IMR-90 (cell line): ENCODE results near the gene SPZ1. TPM values are rescaled to one million over a fixed set of nuclear protein-coding genes. Genes with fewer than 3 reads are reported as not detected.

Experiments used
- ATAC-seq: fragments of 200-7000 bp; cut with Tn5 transposase; 2 replicates; pipeline ENCODE4 v1.9.1; 2020; ENCODE audit warnings: low read depth, mild to moderate bottlenecking, moderate library complexity
- BruUV-seq: library from RNA; stranded (reverse); fragments of 400-500 nt; replicated peaks from 2 replicates; lab custom pipeline; 2021; lab: Mats Ljungman, UMichigan
- CTCF ChIA-PET: fragments of 300-600 bp; formaldehyde crosslinking; extraction: SDS; loops from one replicate; lab custom pipeline; 2021; ENCODE audit warnings: antibody characterized with exemption; lab: Yijun Ruan, JAX
- POLR2A ChIA-PET: fragments of 300-600 bp; sonication (Branson Sonifier 250); formaldehyde crosslinking; loops from one replicate; lab custom pipeline; 2022; ENCODE audit warnings: antibody characterized with exemption; ENCODE audit not compliant: unreplicated experiment; lab: Charles Lee
- DNase-seq: peaks from one replicate; pipeline ENCODE4 v3.0.0; 2013
- H2AFZ ChIP-seq: replicated peaks from 2 replicates; pipeline ENCODE3; 2013; ENCODE audit warnings: low read length, mild to moderate bottlenecking; ENCODE audit not compliant: poor library complexity
- H2AK5ac ChIP-seq: 2 replicates; pipeline ENCODE4 v1.6.1; 2013; ENCODE audit warnings: low read depth, low read length, inconsistent platforms
- H2AK9ac ChIP-seq: replicated peaks from 2 replicates; pipeline ENCODE3; 2013; ENCODE audit warnings: mild to moderate bottlenecking, low read depth, low read length, moderate library complexity; ENCODE audit not compliant: poor library complexity
- H2BK120ac ChIP-seq: 2 replicates; pipeline ENCODE4 v1.6.1; 2013; ENCODE audit warnings: low read depth, low read length, inconsistent platforms
- H2BK15ac ChIP-seq: 3 replicates; pipeline ENCODE4 v1.6.1; 2013; ENCODE audit warnings: low read depth, low read length, inconsistent platforms
- H2BK20ac ChIP-seq: 2 replicates; pipeline ENCODE4 v1.6.1; 2013; ENCODE audit warnings: low read depth, mild to moderate bottlenecking, inconsistent platforms, low read length, moderate library complexity
- H2BK5ac ChIP-seq: 2 replicates; pipeline ENCODE4 v1.6.1; 2013; ENCODE audit warnings: mild to moderate bottlenecking, low read depth, low read length, inconsistent platforms; ENCODE audit not compliant: poor library complexity, severe bottlenecking
- H3K14ac ChIP-seq: replicated peaks from 2 replicates; pipeline ENCODE4 v1.6.1; 2013; ENCODE audit warnings: low read depth, low read length, inconsistent platforms
- H3K18ac ChIP-seq: 2 replicates; pipeline ENCODE4 v1.6.1; 2013; ENCODE audit warnings: low read depth, low read length, control low read depth
- H3K23ac ChIP-seq: 2 replicates; pipeline ENCODE4 v1.6.1; 2013; ENCODE audit warnings: low read depth, low read length, inconsistent platforms
- H3K27ac ChIP-seq: 2 replicates; pipeline ENCODE4 v1.5.1; 2013; ENCODE audit warnings: mild to moderate bottlenecking, control low read depth, low read length; ENCODE audit not compliant: insufficient read depth
- H3K27me3 ChIP-seq: 2 replicates; pipeline ENCODE4 v1.6.1; 2013; ENCODE audit warnings: low read length; ENCODE audit not compliant: control insufficient read depth, insufficient read depth
- H3K36me3 ChIP-seq: 2 replicates; pipeline ENCODE4 v1.6.1; 2013; ENCODE audit warnings: low read length, mixed read lengths; ENCODE audit not compliant: control insufficient read depth, insufficient read depth
- H3K4ac ChIP-seq: 2 replicates; pipeline ENCODE4 v1.6.1; 2013; ENCODE audit warnings: low read depth, low read length, inconsistent platforms
- H3K4me1 ChIP-seq: 2 replicates; pipeline ENCODE4 v1.6.1; 2013; ENCODE audit warnings: low read length, mixed read lengths; ENCODE audit not compliant: control insufficient read depth, insufficient read depth
- H3K4me2 ChIP-seq: 2 replicates; pipeline ENCODE4 v1.6.1; 2013; ENCODE audit warnings: low read depth, mild to moderate bottlenecking, control low read depth, low read length, moderate library complexity
- H3K4me3 ChIP-seq: 2 replicates; pipeline ENCODE4 v1.5.1; 2013; ENCODE audit warnings: low read depth, mild to moderate bottlenecking, control low read depth, low read length, moderate library complexity; ENCODE audit not compliant: insufficient read depth
- H3K56ac ChIP-seq: 2 replicates; pipeline ENCODE4 v1.6.1; 2013; ENCODE audit warnings: low read length, inconsistent platforms; ENCODE audit not compliant: insufficient read depth; ENCODE audit errors: extremely low read depth
- H3K79me1 ChIP-seq, 2 experiments: 2 replicates each; pipeline ENCODE4 v1.6.1; 2013; ENCODE audit warnings: low read length in 2 of 2, inconsistent platforms in 1 of 2, low read depth in 1 of 2
- H3K9ac ChIP-seq: 2 replicates; pipeline ENCODE4 v1.6.1; 2013; ENCODE audit warnings: low read depth, low read length, control low read depth
- H3K9me1 ChIP-seq: 2 replicates; pipeline ENCODE4 v1.6.1; 2013; ENCODE audit warnings: low read length, inconsistent platforms; ENCODE audit not compliant: insufficient read depth
- H3K9me3 ChIP-seq: 2 replicates; pipeline ENCODE4 v1.6.1; 2013; ENCODE audit warnings: low read length; ENCODE audit not compliant: control insufficient read depth, insufficient read depth
- H4K20me1 ChIP-seq: 2 replicates; pipeline ENCODE4 v1.6.1; 2013; ENCODE audit warnings: low read length, inconsistent platforms; ENCODE audit not compliant: insufficient read depth
- H4K5ac ChIP-seq: 2 replicates; pipeline ENCODE4 v1.6.1; 2013; ENCODE audit warnings: mild to moderate bottlenecking, low read depth, low read length, control low read depth
- H4K8ac ChIP-seq, 2 experiments: 2 replicates each; pipeline ENCODE4 v1.6.1; 2013; ENCODE audit warnings: low read depth in 2 of 2, low read length in 2 of 2, control low read depth in 1 of 2, inconsistent platforms in 1 of 2
- H4K91ac ChIP-seq: 2 replicates; pipeline ENCODE4 v1.6.1; 2013; ENCODE audit warnings: low read depth, low read length, inconsistent platforms; ENCODE audit not compliant: insufficient read depth
- BHLHE40 ChIP-seq: fragments of 150-350 bp; IDR thresholded peaks from 2 replicates; pipeline ENCODE4 v1.6.1; 2016; ENCODE audit warnings: mild to moderate bottlenecking, low read depth, low read length
- CEBPB ChIP-seq: IDR thresholded peaks from 2 replicates; pipeline ENCODE4 v1.6.1; 2012; ENCODE audit warnings: low read depth, low read length, improper control_type of control experiment
- CHD1 ChIP-seq: IDR thresholded peaks from 2 replicates; pipeline ENCODE4 v1.6.1; 2012; ENCODE audit warnings: low read depth, low read length, improper control_type of control experiment
- FOS ChIP-seq: fragments of 150-350 bp; IDR thresholded peaks from 2 replicates; pipeline ENCODE4 v1.6.1; 2016; ENCODE audit warnings: low read depth, low read length
- MAFK ChIP-seq: IDR thresholded peaks from 2 replicates; pipeline ENCODE4 v1.6.1; 2012; ENCODE audit warnings: low read depth, low read length, improper control_type of control experiment
- MAZ ChIP-seq: IDR thresholded peaks from 2 replicates; pipeline ENCODE4 v1.6.1; 2012; ENCODE audit warnings: low read depth, mild to moderate bottlenecking, low read length, improper control_type of control experiment, moderate library complexity, borderline replicate concordance
- MXI1 ChIP-seq: IDR thresholded peaks from 2 replicates; pipeline ENCODE4 v1.6.1; 2012; ENCODE audit warnings: low read depth, mild to moderate bottlenecking, low read length, moderate library complexity, borderline replicate concordance
- NFE2L2 ChIP-seq: fragments of 150-350 bp; IDR thresholded peaks from 2 replicates; pipeline ENCODE4 v1.6.1; 2016; ENCODE audit warnings: low read depth, mild to moderate bottlenecking, low read length
- POLR2A ChIP-seq: IDR thresholded peaks from 2 replicates; pipeline ENCODE4 v1.6.1; 2012; ENCODE audit warnings: mild to moderate bottlenecking, low read depth, low read length
- RAD21 ChIP-seq: IDR thresholded peaks from 2 replicates; pipeline ENCODE4 v1.6.1; 2012; ENCODE audit warnings: low read length, improper control_type of control experiment
- RCOR1 ChIP-seq: IDR thresholded peaks from 2 replicates; pipeline ENCODE4 v1.6.1; 2012; ENCODE audit warnings: mild to moderate bottlenecking, low read length, improper control_type of control experiment; ENCODE audit not compliant: insufficient replicate concordance
- RFX5 ChIP-seq: IDR thresholded peaks from 2 replicates; pipeline ENCODE4 v1.8.0; 2012; ENCODE audit warnings: low read depth, mild to moderate bottlenecking, low read length, moderate library complexity
- SMC3 ChIP-seq: fragments of 150-350 bp; IDR thresholded peaks from 2 replicates; pipeline ENCODE4 v1.6.1; 2016; ENCODE audit warnings: low read depth, mild to moderate bottlenecking, antibody characterized with exemption, low read length, moderate library complexity
- WGBS, 2 experiments: methylation state at CpG; one replicate each; pipeline versions ENCODE4 v1.1.5 to v1.1.7; 2013; ENCODE audit warnings: missing lambda C conversion rate in 2 of 2; ENCODE audit not compliant: insufficient read length in 1 of 2; ENCODE audit errors: extremely low coverage in 2 of 2; 5-methylcytosine and 5-hydroxymethylcytosine counted together
- dilution Hi-C: fragments of 300-500 bp; cut with HindIII; formaldehyde crosslinking; loops from one replicate; pipeline ENCODE4 v1.14.3; 2018; ENCODE audit warnings: low sequenced_read_pairs; ENCODE audit not compliant: unreplicated experiment
- in situ Hi-C: fragments of 300-500 bp; cut with MboI; formaldehyde crosslinking; loops from 3 replicates; pipeline ENCODE4 v1.14.3; 2019; ENCODE audit warnings: low sequenced_read_pairs, inconsistent platforms, mixed read lengths
- intact Hi-C: fragments of 100-400 bp; cut with micrococcal nuclease; formaldehyde crosslinking; loops from 2 replicates; pipeline ENCODE4 v1.10.0; 2022
- polyA plus RNA-seq, 3 experiments: library from polyadenylated mRNA; depleted of rRNA; stranded (reverse); fragments of >200 nt; gene quantifications; 2 replicates each; pipeline ENCODE4 v1.2.3, GENCODE V29; 2012; ENCODE audit warnings: low replicate concordance in 1 of 3
- total RNA-seq: library from RNA; depleted of rRNA; stranded (reverse); fragments of >200 nt; gene quantifications from 2 replicates; pipeline ENCODE4 v1.2.3, GENCODE V29; 2012
- TF ChIP-seq, protein P1 (sequence below): fragments of 150-350 bp; IDR thresholded peaks from 2 replicates; pipeline ENCODE4 v1.6.1; 2016; ENCODE audit warnings: low read depth, mild to moderate bottlenecking, low read length, moderate library complexity, borderline replicate concordance
- TF ChIP-seq, protein P2 (sequence below): fragments of 150-350 bp; IDR thresholded peaks from 2 replicates; pipeline ENCODE4 v1.6.1; 2017; ENCODE audit warnings: mild to moderate bottlenecking, antibody characterized with exemption, low read length, low read depth
- TF ChIP-seq, protein P3 (sequence below): conservative IDR thresholded peaks from 2 replicates; pipeline ENCODE4 v1.5.1; 2012; ENCODE audit warnings: mild to moderate bottlenecking, low read depth, low read length, improper control_type of control experiment

Gene SPZ1
- total and polyA plus RNA-seq, 2 of the 4 experiments (the other 2 are of a cell fraction) = not detected

DNA sequence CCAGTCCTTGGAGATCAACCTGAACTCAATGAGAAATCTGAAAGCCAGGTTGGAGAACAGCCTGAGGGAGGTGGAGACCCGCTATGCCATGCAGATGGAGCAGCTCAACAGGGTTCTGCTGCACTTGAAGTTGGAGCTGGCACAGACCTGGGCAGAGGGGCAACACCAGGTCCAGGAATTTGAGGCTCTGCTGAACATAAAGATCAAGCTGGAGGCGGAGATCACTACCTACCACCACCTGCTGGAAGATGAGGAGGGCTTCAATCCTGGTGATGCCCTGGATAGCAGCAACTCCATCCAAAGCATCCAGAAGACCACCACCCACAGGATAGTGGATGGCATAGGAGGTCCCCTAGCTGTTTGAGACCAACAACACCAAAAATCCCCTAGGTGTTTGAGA, 30.5 kb upstream of the SPZ1 start:
- H3K4ac ChIP-seq = no peak overlapping the region
- H3K9ac ChIP-seq = no peak overlapping the region
- H4K5ac ChIP-seq = no peak overlapping the region
- H3K4me3 ChIP-seq = no peak overlapping the region
- no peaks in the 10 kb centered on the region for H4K20me1 ChIP-seq
- BruUV-seq = no TSS peak
- H3K36me3 ChIP-seq = no peaks in the 10 kb centered on the region
- H2AK5ac ChIP-seq = no peak overlapping the region
- no peaks in the 10 kb centered on the region for H3K4me1 ChIP-seq
- H2AFZ ChIP-seq = no peak overlapping the region
- intact Hi-C loops (no loop called here), dilution Hi-C loops (no loop called here), in situ Hi-C loops (no loop called here)
- H3K9me3 ChIP-seq = no peaks in the 10 kb centered on the region
- DNase-seq (no peak), ATAC-seq (no peak)
- no peak overlapping the region for H3K14ac ChIP-seq
- peaks cover 3% of the 10 kb centered on the region for H3K27me3 ChIP-seq
- CTCF ChIA-PET = no interaction called here
- no peak overlapping the region for H3K4me2 ChIP-seq
- H3K23ac ChIP-seq = no peak overlapping the region
- TF ChIP-seq RAD21 (no peak), POLR2A (no peak), MAFK (no peak), RFX5 (no peak), BHLHE40 (no peak), FOS (no peak), CEBPB (no peak), SMC3 (no peak), MAZ (no peak), RCOR1 (no peak), CHD1 (no peak), NFE2L2 (no peak), MXI1 (no peak)
- TF ChIP-seq, protein P1, sequence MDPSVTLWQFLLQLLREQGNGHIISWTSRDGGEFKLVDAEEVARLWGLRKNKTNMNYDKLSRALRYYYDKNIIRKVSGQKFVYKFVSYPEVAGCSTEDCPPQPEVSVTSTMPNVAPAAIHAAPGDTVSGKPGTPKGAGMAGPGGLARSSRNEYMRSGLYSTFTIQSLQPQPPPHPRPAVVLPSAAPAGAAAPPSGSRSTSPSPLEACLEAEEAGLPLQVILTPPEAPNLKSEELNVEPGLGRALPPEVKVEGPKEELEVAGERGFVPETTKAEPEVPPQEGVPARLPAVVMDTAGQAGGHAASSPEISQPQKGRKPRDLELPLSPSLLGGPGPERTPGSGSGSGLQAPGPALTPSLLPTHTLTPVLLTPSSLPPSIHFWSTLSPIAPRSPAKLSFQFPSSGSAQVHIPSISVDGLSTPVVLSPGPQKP = no peak
- TF ChIP-seq, protein P2, sequence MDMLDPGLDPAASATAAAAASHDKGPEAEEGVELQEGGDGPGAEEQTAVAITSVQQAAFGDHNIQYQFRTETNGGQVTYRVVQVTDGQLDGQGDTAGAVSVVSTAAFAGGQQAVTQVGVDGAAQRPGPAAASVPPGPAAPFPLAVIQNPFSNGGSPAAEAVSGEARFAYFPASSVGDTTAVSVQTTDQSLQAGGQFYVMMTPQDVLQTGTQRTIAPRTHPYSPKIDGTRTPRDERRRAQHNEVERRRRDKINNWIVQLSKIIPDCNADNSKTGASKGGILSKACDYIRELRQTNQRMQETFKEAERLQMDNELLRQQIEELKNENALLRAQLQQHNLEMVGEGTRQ = no peak
- TF ChIP-seq, protein P3, sequence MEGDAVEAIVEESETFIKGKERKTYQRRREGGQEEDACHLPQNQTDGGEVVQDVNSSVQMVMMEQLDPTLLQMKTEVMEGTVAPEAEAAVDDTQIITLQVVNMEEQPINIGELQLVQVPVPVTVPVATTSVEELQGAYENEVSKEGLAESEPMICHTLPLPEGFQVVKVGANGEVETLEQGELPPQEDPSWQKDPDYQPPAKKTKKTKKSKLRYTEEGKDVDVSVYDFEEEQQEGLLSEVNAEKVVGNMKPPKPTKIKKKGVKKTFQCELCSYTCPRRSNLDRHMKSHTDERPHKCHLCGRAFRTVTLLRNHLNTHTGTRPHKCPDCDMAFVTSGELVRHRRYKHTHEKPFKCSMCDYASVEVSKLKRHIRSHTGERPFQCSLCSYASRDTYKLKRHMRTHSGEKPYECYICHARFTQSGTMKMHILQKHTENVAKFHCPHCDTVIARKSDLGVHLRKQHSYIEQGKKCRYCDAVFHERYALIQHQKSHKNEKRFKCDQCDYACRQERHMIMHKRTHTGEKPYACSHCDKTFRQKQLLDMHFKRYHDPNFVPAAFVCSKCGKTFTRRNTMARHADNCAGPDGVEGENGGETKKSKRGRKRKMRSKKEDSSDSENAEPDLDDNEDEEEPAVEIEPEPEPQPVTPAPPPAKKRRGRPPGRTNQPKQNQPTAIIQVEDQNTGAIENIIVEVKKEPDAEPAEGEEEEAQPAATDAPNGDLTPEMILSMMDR = no peak
- H2AK9ac ChIP-seq = no peak overlapping the region
- H2BK120ac ChIP-seq = no peak overlapping the region
- no peak overlapping the region for H2BK5ac ChIP-seq
- H3K79me1 ChIP-seq = no peaks in the 10 kb centered on the region
- H3K27ac ChIP-seq = no peak overlapping the region
- H2BK20ac ChIP-seq = no peak overlapping the region
- no peak overlapping the region for H3K18ac ChIP-seq
- no peak overlapping the region for H2BK15ac ChIP-seq
- H3K56ac ChIP-seq = no peak overlapping the region
- H3K9me1 ChIP-seq = no peaks in the 10 kb centered on the region
- no CpG with 5 or more reads among the region's 2 CpGs for WGBS, 2 experiments
- POLR2A ChIA-PET = no interaction called here
- H4K91ac ChIP-seq = no peak overlapping the region
- no peak overlapping the region for H4K8ac ChIP-seq
